ENCODE results near the gene TXLNG.

TXLNG gene

GRCh38 chrX:16883487-16883804, 97.2 kb downstream of the TXLNG start:
- Histone ChIP-seq H3K36me3 (ENCODE audit: insufficient read depth, low read length) (no peaks in the 10 kb centered on the region), H3K27me3 (ENCODE audit: control insufficient read depth in 1 of 2, insufficient read depth in 2 of 2, low read length in 2 of 2) (peaks cover 0 to 4% of the 10 kb centered on the region in 2 donors), H3K9ac (ENCODE audit: low read length) (no peak overlapping the region), H3K9me3 (ENCODE audit: low read length) (no peaks in the 10 kb centered on the region), H3K27ac (ENCODE audit: low read depth, low read length) (no peak overlapping the region), H3K4me3 (ENCODE audit: low read depth in 1 of 2, low read length in 2 of 2) (no peak overlapping the region), H3K4me1 (ENCODE audit: insufficient read depth, low read length) (peaks cover 4% of the 10 kb centered on the region)

- H3K9ac ChIP-seq (ENCODE audit: low read length), result no peak overlapping the region
- H3K4me1 ChIP-seq (ENCODE audit: insufficient read depth, low read length), result peaks cover 4% of the 10 kb centered on the region
- no peak overlapping the region for H3K4me3 ChIP-seq (ENCODE audit: low read depth in 1 of 2, low read length in 2 of 2)
- H3K36me3 ChIP-seq (ENCODE audit: insufficient read depth, low read length), result no peaks in the 10 kb centered on the region
- no peaks in the 10 kb centered on the region for H3K9me3 ChIP-seq (ENCODE audit: low read length)
- H3K27me3 ChIP-seq (ENCODE audit: control insufficient read depth in 1 of 2, insufficient read depth in 2 of 2, low read length in 2 of 2), result peaks cover 0 to 5% of the 10 kb centered on the region in 2 donors
- no peak overlapping the region for H3K27ac ChIP-seq (ENCODE audit: low read depth, low read length)
Measured at GRCh38 chrX:16885628-16886027, 99.4 kb downstream of the TXLNG start.

GRCh38 chrX:16892504-16893362, 106.5 kb downstream of the TXLNG start:
- Histone ChIP-seq H3K4me3 (ENCODE audit: low read depth in 1 of 2, low read length in 2 of 2) (no peak overlapping the region), H3K27ac (ENCODE audit: low read depth, low read length) (no peak overlapping the region), H3K9ac (ENCODE audit: low read length) (no peak overlapping the region), H3K4me1 (ENCODE audit: insufficient read depth, low read length) (no peaks in the 10 kb centered on the region), H3K9me3 (ENCODE audit: low read length) (no peaks in the 10 kb centered on the region), H3K27me3 (ENCODE audit: control insufficient read depth in 1 of 2, insufficient read depth in 2 of 2, low read length in 2 of 2) (peaks cover 3 to 17% of the 10 kb centered on the region in 2 donors), H3K36me3 (ENCODE audit: insufficient read depth, low read length) (no peaks in the 10 kb centered on the region)
